AG10803 (cell line): Measurements from ENCODE around the gene AIRE.

ENCODE experiments used
- DNase-seq: peaks from one replicate; pipeline ENCODE4 v3.0.0; 2010; ENCODE audit warnings: low read depth
- H3K4me3 ChIP-seq: 2 replicates; pipeline ENCODE4 v1.5.1; 2011; ENCODE audit warnings: mild to moderate bottlenecking, low read length, control low read depth
- CTCF ChIP-seq: conservative IDR thresholded peaks from 2 replicates; pipeline ENCODE4 v1.5.1; 2011; ENCODE audit warnings: mild to moderate bottlenecking, low read length, control low read depth, inconsistent platforms

Gene AIRE

GRCh38 chr21:44327603-44327974 is 41.9 kb downstream of the AIRE start:
- H3K4me3 ChIP-seq, result no peak overlapping the region
- TF ChIP-seq CTCF, result no peak
- no peak for DNase-seq

GRCh38 chr21:44328242-44328895 is 42.7 kb downstream of the AIRE start:
- H3K4me3 ChIP-seq, result no peak overlapping the region
- DNase-seq, result no peak
- no peak for TF ChIP-seq CTCF

- no peak overlapping the region for H3K4me3 ChIP-seq
- DNase-seq, result no peak
- no peak for TF ChIP-seq CTCF
These were observed 43.6 kb downstream of the AIRE start for GRCh38 chr21:44329086-44329889.

GRCh38 chr21:44329971-44330681 is 44.5 kb downstream of the AIRE start:
- TF ChIP-seq CTCF, result no peak
- no peak overlapping the region for H3K4me3 ChIP-seq
- no peak for DNase-seq

GRCh38 chr21:44330698-44331097 is 45.0 kb downstream of the AIRE start:
- H3K4me3 ChIP-seq, result no peak overlapping the region
- no peak for TF ChIP-seq CTCF
- DNase-seq, result no peak

- H3K4me3 ChIP-seq, result no peak overlapping the region
- no peak for DNase-seq
- no peak for TF ChIP-seq CTCF
These were observed 45.5 kb downstream of the AIRE start for GRCh38 chr21:44331209-44331608.
